B cell (primary cell): ENCODE results near the gene CPED1.

Experiments
- CTCF ChIP-seq: fragments of 200-600 bp; IDR thresholded peaks from one replicate; pipeline ENCODE4 v1.8.0; 2022; ENCODE audit warnings: antibody characterized with exemption, mild to moderate bottlenecking
- EZH2 ChIP-seq: IDR thresholded peaks from 2 replicates; pipeline ENCODE4 v1.6.1; 2012; ENCODE audit warnings: borderline replicate concordance, low read depth, mild to moderate bottlenecking, moderate library complexity, low read length; ENCODE audit not compliant: insufficient read depth, poor library complexity, severe bottlenecking

GRCh38 chr7:121272676-121273075, 284.2 kb downstream of the CPED1 start:
- no peak for TF ChIP-seq CTCF
- TF ChIP-seq EZH2 = no peak
